Measurements from ENCODE around the gene VOPP1.

VOPP1 gene

GRCh38 chr7:55464422-55464821, 107.9 kb downstream of the VOPP1 start:
- no peak for DNase-seq

GRCh38 chr7:55463686-55464262, 108.5 kb downstream of the VOPP1 start:
- DNase-seq = no peak

GRCh38 chr7:55458351-55458750, 114.0 kb downstream of the VOPP1 start:
- no peak for DNase-seq

GRCh38 chr7:55457801-55458200, 114.5 kb downstream of the VOPP1 start:
- no peak for DNase-seq

GRCh38 chr7:55452971-55453370, 119.3 kb downstream of the VOPP1 start:
- DNase-seq = no peak

- DNase-seq = no peak
Measured at GRCh38 chr7:55449992-55450535, 122.2 kb downstream of the VOPP1 start.

GRCh38 chr7:55449205-55449991, 122.9 kb downstream of the VOPP1 start:
- DNase-seq = no peak

- no peak for DNase-seq
Measured at GRCh38 chr7:55448526-55448925, 123.8 kb downstream of the VOPP1 start.

GRCh38 chr7:55444786-55445185, 127.5 kb downstream of the VOPP1 start:
- no peak for DNase-seq

GRCh38 chr7:55441774-55442522, 130.4 kb downstream of the VOPP1 start:
- no peak for DNase-seq

- DNase-seq = no peak
Measured at GRCh38 chr7:55441002-55441401, 131.3 kb downstream of the VOPP1 start.

- DNase-seq = no peak
Measured at GRCh38 chr7:55440040-55440690, 132.1 kb downstream of the VOPP1 start.

GRCh38 chr7:55439627-55440026, 132.7 kb downstream of the VOPP1 start:
- DNase-seq = no peak

GRCh38 chr7:55438757-55439525, 133.4 kb downstream of the VOPP1 start:
- no peak for DNase-seq

GRCh38 chr7:55438085-55438756, 134.1 kb downstream of the VOPP1 start:
- no peak for DNase-seq

- DNase-seq = no peak
Measured at GRCh38 chr7:55437375-55437774, 134.9 kb downstream of the VOPP1 start.

- DNase-seq = no peak
Measured at GRCh38 chr7:55436457-55436856, 135.8 kb downstream of the VOPP1 start.

- no peak for DNase-seq
Measured at GRCh38 chr7:55435466-55435865, 136.8 kb downstream of the VOPP1 start.

GRCh38 chr7:55432939-55433784, 139.1 kb downstream of the VOPP1 start:
- no peak for DNase-seq

GRCh38 chr7:55432506-55432905, 139.8 kb downstream of the VOPP1 start:
- no peak for DNase-seq

GRCh38 chr7:55431898-55432297, 140.4 kb downstream of the VOPP1 start:
- no peak for DNase-seq
